Adrenal gland (tissue), 19 donors: ENCODE results near the gene UBN1. TPM values are rescaled to one million over a fixed set of nuclear protein-coding genes. Genes with fewer than 3 reads are reported as not detected.

Experiments used
- DNase-seq, 7 donors: peaks; one replicate each; pipeline ENCODE4 v3.0.0-alpha.2; 2019 to 2020
- H3K27ac ChIP-seq, 5 donors: fragments of 200-600 bp; sonication (generic) in 4 of 5; 1 replicate in 3 of 5; 2 replicates in 2 of 5; pipeline versions ENCODE4 v1.5.1 to v1.8.0; 2016 to 2020; ENCODE audit warnings: mild to moderate bottlenecking in 1 of 5
- H3K27me3 ChIP-seq: fragments of 200-600 bp; 2 replicates; pipeline ENCODE4 v1.8.0; 2021
- H3K36me3 ChIP-seq, 2 donors: fragments of 200-600 bp; replicated peaks in 1 of 2; 1 replicate in 1 of 2; 2 replicates in 1 of 2; pipeline versions ENCODE4 v1.5.1 to v1.8.0; 2018 to 2022
- H3K4me1 ChIP-seq, 2 donors: fragments of 200-600 bp; replicated peaks in 1 of 2; 1 replicate in 1 of 2; 2 replicates in 1 of 2; pipeline versions ENCODE4 v1.5.1 to v1.8.0; 2018 to 2021
- H3K4me3 ChIP-seq, 4 donors: fragments of 200-600 bp; sonication (generic) in 3 of 4; one replicate each; pipeline ENCODE4 v1.5.1; 2016 to 2018
- H3K9me3 ChIP-seq, 3 donors: fragments of 200-600 bp; sonication (generic) in 1 of 3; replicated peaks in 1 of 3; 1 replicate in 2 of 3; 2 replicates in 1 of 3; pipeline versions ENCODE4 v1.5.1 to v1.8.0; 2016 to 2021
- POLR2A ChIP-seq, 2 donors: fragments of 450-650 bp; IDR thresholded peaks; one replicate each; pipeline ENCODE4 v1.6.1; 2017; ENCODE audit warnings: antibody characterized with exemption in 2 of 2, mild to moderate bottlenecking in 2 of 2, moderate library complexity in 1 of 2
- WGBS, 4 donors: extraction: QIAGEN DNeasy Blood & Tissue Kit in 2 of 4; methylation state at CpG; one replicate each; pipeline versions ENCODE4 v1.1.5 to v1.1.7; 2013 to 2017; 5-methylcytosine and 5-hydroxymethylcytosine counted together
- intact Hi-C, 2 donors: fragments of 100-400 bp; cut with DNase I; formaldehyde crosslinking; loops; one replicate each; pipeline versions ENCODE4 v1.14.1 to v1.15.0; 2022 to 2023
- long read RNA-seq, 10 donors: library from polyadenylated mRNA in 3 of 10; unstranded in 2 of 10; stranded (forward) in 1 of 10; transcript quantifications; one replicate each; pipeline ENCODE4 v2.0.0 and lab custom pipeline, GENCODE V29; 2021 to 2026
- polyA plus RNA-seq, 3 donors: library from polyadenylated mRNA; stranded (reverse); fragments of 200-250 nt in 2 of 3; fragments of 350-450 nt in 1 of 3; fragmentation: Illumina TruSeq in 1 of 3; extraction: RNeasy Lipid Tissue Mini Kit (QIAGEN cat#74804) in 1 of 3; gene quantifications; one replicate each; pipeline ENCODE4 v1.2.3, GENCODE V29; 2013 to 2014
- total RNA-seq, 9 donors: library from RNA; depleted of rRNA in 4 of 9; stranded (reverse); fragments of >200 nt in 4 of 9; fragments of 120-200 nt in 1 of 9; fragmentation: NEBNext Ultra II Directional in 1 of 9; extraction: Animal tissue kit (Norgen Biotek cat#: 25700) in 1 of 9; gene quantifications; one replicate each; pipeline versions ENCODE4 v1.1.0 to v1.2.4, GENCODE V29; 2013 to 2023
- TF ChIP-seq, protein P1 (sequence below), 6 experiments: fragments of 450-650 bp in 4 of 6; fragments of 200-600 bp in 2 of 6; sonication (generic) in 1 of 6; IDR thresholded peaks; 1 replicate in 5 of 6; 2 replicates in 1 of 6; pipeline versions ENCODE4 v1.5.1 to v1.8.0; 2016 to 2021; ENCODE audit warnings: antibody characterized with exemption in 6 of 6, mild to moderate bottlenecking in 2 of 6, moderate library complexity in 1 of 6
- donor health status: healthy with polysubstance abuse.
- donor health status: Bipolar disorder and iron deficiency.
- donor health status: DM: yes; HTN: yes; CAD: no.
- donor health status: DM: no; HTN: no; CAD: no.
- donor health status: DM: no; HTN: no; CAD: no.
- donor health status: DM: yes; HTN: yes; CAD: no.

Gene UBN1
- total RNA-seq (10 to 100 TPM; 14.6 to 60.8 (median 31.1) TPM), polyA plus RNA-seq (10 to 100 TPM in 2 of 3 donors, 1 to 10 TPM in 1; 5.9 to 21.2 (median 13.2) TPM)
- long read RNA-seq, donor 1, full-length matches to known transcripts, result 1 of 6 reads
- long read RNA-seq, donor 1, partial matches to known transcripts, result 5 of 6 reads
- long read RNA-seq, donor 1, other reads (novel, unspliced or antisense), result 0 of 6 reads
- long read RNA-seq, donor 2, result 0 reads
- long read RNA-seq, donor 3, result 0 reads
- long read RNA-seq, donor 4, partial matches to known transcripts, result 1 of 4 reads
- long read RNA-seq, donor 4, other reads (novel, unspliced or antisense), result 3 of 4 reads
- long read RNA-seq, donor 5, full-length matches to known transcripts, result 4 of 37 reads
- long read RNA-seq, donor 5, partial matches to known transcripts, result 26 of 37 reads
- long read RNA-seq, donor 5, other reads (novel, unspliced or antisense), result 7 of 37 reads
- long read RNA-seq, donor 6, partial matches to known transcripts, result 1 of 3 reads
- long read RNA-seq, donor 6, other reads (novel, unspliced or antisense), result 2 of 3 reads
- long read RNA-seq, donor 7, result 0 reads
- long read RNA-seq, donor 8, full-length matches to known transcripts, result 2 of 2 reads
- long read RNA-seq, donor 8, partial matches to known transcripts, result 0 of 2 reads
- long read RNA-seq, donor 8, other reads (novel, unspliced or antisense), result 0 of 2 reads
- long read RNA-seq, donor 9, result 0 reads
- long read RNA-seq, donor 10, result 0 reads

- peaks cover 26 to 51% of the 10 kb centered on the region in 2 donors for H3K4me1 ChIP-seq
- peak; percentile 59 to 96 for TF ChIP-seq POLR2A (IDR thresholded peaks at IDR 0.05)
- TF ChIP-seq, protein P1, sequence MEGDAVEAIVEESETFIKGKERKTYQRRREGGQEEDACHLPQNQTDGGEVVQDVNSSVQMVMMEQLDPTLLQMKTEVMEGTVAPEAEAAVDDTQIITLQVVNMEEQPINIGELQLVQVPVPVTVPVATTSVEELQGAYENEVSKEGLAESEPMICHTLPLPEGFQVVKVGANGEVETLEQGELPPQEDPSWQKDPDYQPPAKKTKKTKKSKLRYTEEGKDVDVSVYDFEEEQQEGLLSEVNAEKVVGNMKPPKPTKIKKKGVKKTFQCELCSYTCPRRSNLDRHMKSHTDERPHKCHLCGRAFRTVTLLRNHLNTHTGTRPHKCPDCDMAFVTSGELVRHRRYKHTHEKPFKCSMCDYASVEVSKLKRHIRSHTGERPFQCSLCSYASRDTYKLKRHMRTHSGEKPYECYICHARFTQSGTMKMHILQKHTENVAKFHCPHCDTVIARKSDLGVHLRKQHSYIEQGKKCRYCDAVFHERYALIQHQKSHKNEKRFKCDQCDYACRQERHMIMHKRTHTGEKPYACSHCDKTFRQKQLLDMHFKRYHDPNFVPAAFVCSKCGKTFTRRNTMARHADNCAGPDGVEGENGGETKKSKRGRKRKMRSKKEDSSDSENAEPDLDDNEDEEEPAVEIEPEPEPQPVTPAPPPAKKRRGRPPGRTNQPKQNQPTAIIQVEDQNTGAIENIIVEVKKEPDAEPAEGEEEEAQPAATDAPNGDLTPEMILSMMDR (IDR thresholded peaks at IDR 0.05), result no peak
- peaks cover 0 to 29% of the 10 kb centered on the region in 2 donors for H3K36me3 ChIP-seq
- peak; percentile 99 to 100 (median 100) for DNase-seq
- H3K4me3 ChIP-seq, result peak within 1 kb of the TSS; percentile 87 to 97 (median 92)
- 0 to 1% (median 0%) methylated on average over 2 to 124 of the region's 126 CpGs; no CpG with 5 or more reads in 1 of the 4 donors for WGBS, 4 donors
- intact Hi-C loops, result loop anchor here in 1 of 2 donors (10.0 kb wide), 1 partner anchor 108 kb away; the partner anchor contains the start of gene SEC14L5
- H3K9me3 ChIP-seq, result no peaks in the 10 kb centered on the region
- peak within 1 kb of the TSS; percentile 85 to 99 (median 98) for H3K27ac ChIP-seq
- no peaks in the 10 kb centered on the region for H3K27me3 ChIP-seq
Measured at GRCh38 chr16:4846901-4847773, at the start of gene UBN1, which contains the start of gene GLYR1. TSS of gene UBN1 (plus strand) at chr16:4847481. CDS start at chr16:4852918, 5,437 bp downstream. TSS of gene GLYR1 (minus strand) at chr16:4847288. CDS start at chr16:4847265, 23 bp downstream.

DNA sequence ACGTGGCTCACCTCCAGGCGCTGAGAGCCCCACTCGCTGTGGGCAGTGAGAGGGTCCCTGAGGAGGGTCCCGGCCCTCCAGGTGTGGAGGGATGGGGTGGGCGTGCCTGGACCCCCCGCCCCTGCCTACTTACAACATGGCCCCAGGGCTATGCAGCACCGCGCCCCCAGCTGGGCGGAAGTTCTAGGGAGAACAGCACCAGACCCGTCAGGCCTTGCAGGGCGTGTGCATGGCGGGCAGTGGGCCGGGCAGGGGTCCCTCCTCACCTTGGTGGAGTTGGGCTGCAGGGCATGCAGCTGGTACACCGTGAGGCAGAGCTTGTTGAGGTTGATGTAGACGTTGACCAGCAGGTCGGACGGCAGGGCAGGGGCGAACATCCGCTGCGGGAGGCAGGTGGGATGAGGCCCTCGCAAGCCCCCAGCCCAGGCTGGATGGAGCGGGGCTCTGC lies 49.5 kb upstream of the UBN1 start:
- no peaks in the 10 kb centered on the region for H3K9me3 ChIP-seq
- H3K4me3 ChIP-seq, result no peak overlapping the region
- no peak overlapping the region for H3K27ac ChIP-seq
- peaks cover 0 to 33% of the 10 kb centered on the region in 2 donors for H3K36me3 ChIP-seq
- no peak for TF ChIP-seq POLR2A (IDR thresholded peaks at IDR 0.05)
- TF ChIP-seq, protein P1 (IDR thresholded peaks at IDR 0.05), result no peak
- peaks cover 20 to 21% of the 10 kb centered on the region in 2 donors for H3K4me1 ChIP-seq
- DNase-seq, result no peak
- WGBS, 4 donors, result 85 to 87% (median 85%) methylated on average over 17 to 22 of the region's 22 CpGs
- intact Hi-C loops, result no loop called here
- no peaks in the 10 kb centered on the region for H3K27me3 ChIP-seq

- TF ChIP-seq, protein P1 (IDR thresholded peaks at IDR 0.05), result no peak
- TF ChIP-seq POLR2A (IDR thresholded peaks at IDR 0.05), result no peak
- 90 to 93% (median 93%) methylated on average over 12 to 16 of the region's 16 CpGs; no CpG with 5 or more reads in 1 of the 4 donors for WGBS, 4 donors
- peaks cover 20 to 25% of the 10 kb centered on the region in 2 donors for H3K4me1 ChIP-seq
- H3K36me3 ChIP-seq, result peaks cover 0 to 33% of the 10 kb centered on the region in 2 donors
- H3K9me3 ChIP-seq, result no peaks in the 10 kb centered on the region
- no peak for DNase-seq
- H3K27ac ChIP-seq, result no peak overlapping the region
- no peak overlapping the region for H3K4me3 ChIP-seq
- intact Hi-C loops, result no loop called here
- no peaks in the 10 kb centered on the region for H3K27me3 ChIP-seq
Measured at GRCh38 chr16:4798456-4798855, 48.8 kb upstream of the UBN1 start.
